Measurements from ENCODE around the gene CEP68.

Gene CEP68

GRCh38 chr2:65033178-65033577 is 23.0 kb upstream of the CEP68 start:
- no peak for TF ChIP-seq CTCF (IDR thresholded peaks at IDR 0.05)

DNA sequence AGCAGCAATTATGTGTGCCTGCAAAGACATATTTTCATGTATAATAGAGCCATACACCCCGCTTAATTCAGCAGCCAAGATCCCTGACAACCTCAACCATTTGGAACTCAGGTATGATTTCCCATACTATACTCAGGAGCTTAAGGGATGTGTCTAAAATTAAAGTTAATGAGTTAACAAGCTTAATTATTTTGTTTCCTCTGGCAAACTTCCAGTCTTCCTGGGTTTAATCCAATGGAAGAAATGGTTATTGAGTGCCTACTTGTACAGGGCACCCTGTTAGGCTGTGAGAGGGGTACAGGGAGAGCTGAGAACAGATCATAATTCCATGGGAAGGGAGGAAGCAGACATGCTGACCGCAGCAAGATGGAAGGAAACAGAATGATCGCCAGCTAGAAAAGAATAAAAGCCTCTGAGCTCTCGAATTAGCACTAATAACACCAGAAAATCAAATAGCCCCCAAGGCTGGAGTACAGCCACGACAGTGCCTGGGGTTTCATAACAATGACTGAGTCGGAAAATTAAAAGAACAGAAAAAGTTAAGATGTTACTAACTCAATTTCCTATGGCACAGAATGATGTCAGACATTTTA is 20.8 kb upstream of the CEP68 start:
- TF ChIP-seq CTCF (IDR thresholded peaks at IDR 0.05) = no peak

DNA sequence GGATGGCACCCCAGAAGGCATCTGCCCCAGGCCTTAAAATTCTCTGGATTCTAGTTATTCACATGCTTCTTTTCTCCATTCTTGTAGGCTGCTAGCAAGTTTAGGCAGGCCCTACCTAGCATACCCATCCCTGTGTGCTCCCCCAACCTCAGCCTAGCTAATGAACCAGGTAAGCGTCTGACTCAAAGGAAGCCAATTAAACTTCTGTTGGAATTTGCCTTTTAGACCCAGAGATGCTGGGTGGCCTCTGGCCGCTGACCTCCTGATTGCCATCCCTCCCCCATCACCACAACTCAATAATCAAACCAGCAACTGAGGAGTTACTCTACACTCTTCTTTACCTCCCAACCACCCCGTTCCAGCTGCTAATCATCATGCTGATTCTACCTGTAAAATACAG is 19.0 kb upstream of the CEP68 start:
- TF ChIP-seq CTCF (IDR thresholded peaks at IDR 0.05) = no peak

DNA sequence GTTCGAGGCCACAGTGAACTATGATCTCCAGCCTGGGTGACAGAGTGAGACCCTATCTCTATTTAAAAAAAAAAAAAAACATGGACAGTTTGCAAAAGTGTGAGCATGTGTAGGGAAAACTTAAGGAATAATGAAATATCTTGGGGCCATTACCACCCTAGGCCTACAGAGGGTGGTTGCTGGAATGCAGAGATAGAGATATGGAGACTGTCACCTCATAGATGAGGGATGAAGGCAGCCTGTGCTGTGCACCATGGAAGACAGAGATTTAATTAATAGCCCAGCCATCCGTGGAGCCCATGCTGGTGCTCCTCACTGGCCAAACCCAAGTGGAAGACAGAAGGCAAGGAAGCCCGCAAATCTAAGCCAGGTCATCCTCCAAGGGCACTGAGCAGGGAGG is 16.6 kb upstream of the CEP68 start:
- no peak for TF ChIP-seq CTCF (IDR thresholded peaks at IDR 0.05)

DNA sequence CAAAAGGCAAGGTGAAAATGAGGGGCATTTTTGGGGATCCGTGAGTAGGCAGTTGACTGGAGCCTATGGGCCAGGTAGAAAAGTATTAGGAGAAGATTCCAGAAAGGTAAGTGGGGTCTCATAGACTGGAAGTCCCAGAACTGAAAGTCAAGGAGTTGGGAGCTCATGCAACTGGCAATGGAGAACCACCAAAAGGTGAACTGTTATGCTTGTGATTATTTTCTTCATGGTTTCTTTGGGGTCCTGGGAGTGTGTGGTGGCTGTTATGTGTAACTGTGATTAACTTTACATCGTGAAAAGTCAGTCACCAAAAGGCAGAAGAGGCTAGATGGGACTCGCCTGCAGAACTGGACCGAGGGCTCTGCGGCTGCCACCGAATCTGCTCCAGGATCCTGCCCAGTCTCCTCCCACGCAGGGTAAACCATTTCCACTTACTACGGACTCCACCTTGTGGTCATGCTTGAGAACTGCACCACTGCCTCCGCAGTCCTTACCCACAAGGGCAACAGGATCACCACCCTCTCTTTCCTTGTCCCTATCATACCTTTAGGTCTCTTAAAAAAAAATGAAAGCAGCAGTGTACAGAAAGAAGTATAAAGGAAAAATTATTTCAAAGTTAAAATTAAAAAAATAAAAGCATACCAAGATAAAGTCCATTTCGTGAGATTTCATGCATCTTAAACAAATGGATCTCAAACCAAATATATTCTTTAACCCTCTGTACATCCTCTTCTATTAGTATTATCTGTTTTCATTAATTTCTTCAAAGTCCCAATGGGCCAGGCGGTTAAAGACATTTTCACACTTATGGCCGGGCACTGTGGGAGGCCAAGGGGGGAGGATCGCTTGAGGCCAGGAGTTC is 15.6 kb upstream of the CEP68 start:
- peak; percentile 69 for TF ChIP-seq CTCF (IDR thresholded peaks at IDR 0.05)

- no peak for TF ChIP-seq CTCF (IDR thresholded peaks at IDR 0.05)
Observed at GRCh38 chr2:65043001-65043400, 13.2 kb upstream of the CEP68 start.

DNA sequence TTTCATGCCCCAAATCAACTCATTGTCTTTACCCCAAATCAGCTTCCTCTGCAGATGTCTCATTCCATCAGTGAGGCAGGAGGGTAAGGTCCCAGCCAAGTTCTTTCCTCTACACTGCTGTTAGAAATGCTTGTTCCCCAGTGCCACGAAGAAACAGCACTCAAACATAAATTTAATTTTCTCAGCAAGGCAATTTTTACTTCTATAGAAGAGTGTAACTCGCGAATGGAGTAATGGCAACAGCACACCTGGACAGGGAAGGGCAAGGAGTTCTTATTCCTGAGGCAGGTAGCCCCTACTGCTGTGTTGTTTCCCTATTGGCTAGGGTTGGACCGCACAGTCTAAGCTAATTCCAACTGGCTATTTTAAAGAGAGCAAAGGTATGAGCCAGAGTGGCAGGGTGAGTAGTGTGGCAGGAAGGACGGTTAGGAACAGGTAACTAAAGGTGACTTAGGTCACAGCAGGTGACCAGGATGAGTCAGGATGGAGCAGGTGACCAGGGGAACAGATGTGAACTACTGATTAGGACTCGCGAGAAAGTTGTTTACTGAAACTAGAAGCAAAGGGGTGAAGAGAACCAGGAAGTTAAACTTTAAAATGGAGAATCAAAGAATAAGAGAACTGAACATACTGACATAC is 12.0 kb upstream of the CEP68 start:
- no peak for TF ChIP-seq CTCF (IDR thresholded peaks at IDR 0.05)

Data from LNCAP (cell line).